Neural progenitor cell (in vitro differentiated cells): ENCODE data around the gene RYR3. TPM values are rescaled to one million over a fixed set of nuclear protein-coding genes. Genes with fewer than 3 reads are reported as not detected.

Experiments
- DNase-seq: peaks from one replicate; pipeline ENCODE4 v3.0.0-alpha.2; 2016; ENCODE audit warnings: low spot score
- H2AFZ ChIP-seq: fragments of 200-600 bp; sonication (generic); replicated peaks from 2 replicates; pipeline ENCODE4 v1.6.1; 2016; ENCODE audit warnings: antibody characterized with exemption
- H3F3A ChIP-seq: fragments of 200-600 bp; sonication (generic); 2 replicates; pipeline ENCODE4 v1.6.1; 2016; ENCODE audit warnings: antibody characterized with exemption, low read depth
- H3K27ac ChIP-seq: fragments of 200-600 bp; sonication (generic); 2 replicates; pipeline ENCODE4 v1.5.1; 2016; ENCODE audit warnings: mild to moderate bottlenecking
- H3K27me3 ChIP-seq: fragments of 200-600 bp; sonication (generic); 2 replicates; pipeline ENCODE4 v1.6.1; 2016; ENCODE audit warnings: mild to moderate bottlenecking, moderate library complexity
- H3K36me3 ChIP-seq: fragments of 200-600 bp; sonication (generic); 2 replicates; pipeline ENCODE4 v1.5.1; 2016
- H3K4me1 ChIP-seq: fragments of 200-600 bp; sonication (generic); 2 replicates; pipeline ENCODE4 v1.6.1; 2016; ENCODE audit warnings: mixed run types
- H3K4me2 ChIP-seq: fragments of 200-600 bp; sonication (generic); 2 replicates; pipeline ENCODE4 v1.6.1; 2016
- H3K4me3 ChIP-seq: fragments of 200-600 bp; sonication (generic); 2 replicates; pipeline ENCODE4 v1.5.1; 2016
- H3K79me2 ChIP-seq: fragments of 200-600 bp; sonication (generic); 2 replicates; pipeline ENCODE4 v1.6.1; 2016; ENCODE audit warnings: low read depth
- H3K9ac ChIP-seq: fragments of 200-600 bp; sonication (generic); 2 replicates; pipeline ENCODE4 v1.6.1; 2016
- H3K9me3 ChIP-seq: fragments of 200-600 bp; sonication (generic); 2 replicates; pipeline ENCODE4 v1.5.1; 2016; ENCODE audit warnings: low read depth
- H4K20me1 ChIP-seq: fragments of 200-600 bp; sonication (generic); 2 replicates; pipeline ENCODE4 v1.6.1; 2016; ENCODE audit warnings: low read depth
- H3K27ac Mint-ChIP-seq: 3 replicates; pipeline ENCODE4 v1.8.0; 2021; ENCODE audit warnings: mixed read lengths
- H3K27me3 Mint-ChIP-seq: 2 replicates; pipeline ENCODE4 v1.8.0; 2022; ENCODE audit warnings: low read depth, mild to moderate bottlenecking, inconsistent platforms, moderate library complexity, mixed read lengths; ENCODE audit not compliant: insufficient read depth
- H3K36me3 Mint-ChIP-seq: 3 replicates; pipeline ENCODE4 v1.8.0; 2021; ENCODE audit warnings: mixed read lengths
- H3K4me1 Mint-ChIP-seq: 3 replicates; pipeline ENCODE4 v1.8.0; 2021; ENCODE audit warnings: mixed read lengths
- H3K4me3 Mint-ChIP-seq: 3 replicates; pipeline ENCODE4 v1.8.0; 2021; ENCODE audit warnings: mild to moderate bottlenecking, moderate library complexity, mixed read lengths
- H3K9me3 Mint-ChIP-seq: 3 replicates; pipeline ENCODE4 v1.8.0; 2020; ENCODE audit warnings: mixed read lengths
- CTCF ChIP-seq: fragments of 200-600 bp; sonication (generic); IDR thresholded peaks from 2 replicates; pipeline ENCODE4 v1.5.1; 2017; ENCODE audit warnings: antibody characterized with exemption, mild to moderate bottlenecking
- EZH2 ChIP-seq: fragments of 200-600 bp; sonication (generic); IDR thresholded peaks from 2 replicates; pipeline ENCODE4 v1.6.1; 2017; ENCODE audit warnings: antibody characterized with exemption, mild to moderate bottlenecking, moderate library complexity
- EZH2phosphoT487 ChIP-seq: fragments of 200-600 bp; sonication (generic); IDR thresholded peaks from 2 replicates; pipeline ENCODE4 v1.6.1; 2017; ENCODE audit warnings: antibody characterized with exemption
- total RNA-seq: library from RNA; depleted of rRNA; stranded (reverse); fragments of >200 nt; gene quantifications from 2 replicates; pipeline ENCODE4 v1.2.3, GENCODE V29; 2015; ENCODE audit warnings: low replicate concordance

RYR3 gene
- total RNA-seq, 1 donor from 2014 or later, result 2.1 TPM

- Mint-ChIP-seq H3K27ac (no peak overlapping the region), H3K4me1 (peaks cover 8% of the 10 kb centered on the region), H3K27me3 (no peaks in the 10 kb centered on the region), H3K36me3 (no peaks in the 10 kb centered on the region), H3K4me3 (no peak overlapping the region), H3K9me3 (no peaks in the 10 kb centered on the region)
- Histone ChIP-seq H3K4me2 (no peak overlapping the region), H3K27ac (no peak overlapping the region), H2AFZ (no peak overlapping the region), H3K4me3 (no peak overlapping the region), H3K27me3 (no peaks in the 10 kb centered on the region), H3K36me3 (no peaks in the 10 kb centered on the region), H3F3A (no peaks in the 10 kb centered on the region), H3K9me3 (no peaks in the 10 kb centered on the region), H4K20me1 (no peaks in the 10 kb centered on the region), H3K9ac (no peak overlapping the region), H3K79me2 (no peaks in the 10 kb centered on the region), H3K4me1 (peaks cover 20% of the 10 kb centered on the region)
- no peak for DNase-seq
- TF ChIP-seq EZH2 (no peak), EZH2phosphoT487 (no peak), CTCF (no peak)
These were observed 572.2 kb downstream of the RYR3 start for GRCh38 chr15:33882921-33883320.

GRCh38 chr15:33888176-33888575 is 577.4 kb downstream of the RYR3 start:
- Histone ChIP-seq H3F3A (no peaks in the 10 kb centered on the region), H3K9me3 (no peaks in the 10 kb centered on the region), H3K9ac (no peak overlapping the region), H3K4me3 (no peak overlapping the region), H3K36me3 (no peaks in the 10 kb centered on the region), H3K4me2 (no peak overlapping the region), H3K27me3 (no peaks in the 10 kb centered on the region), H4K20me1 (no peaks in the 10 kb centered on the region), H3K27ac (no peak overlapping the region), H2AFZ (no peak overlapping the region), H3K4me1 (peaks cover 20% of the 10 kb centered on the region), H3K79me2 (no peaks in the 10 kb centered on the region)
- no peaks in the 10 kb centered on the region for H3K9me3 Mint-ChIP-seq
- TF ChIP-seq CTCF (no peak), EZH2phosphoT487 (no peak), EZH2 (no peak)
- no peaks in the 10 kb centered on the region for H3K27me3 Mint-ChIP-seq
- H3K27ac Mint-ChIP-seq, result no peak overlapping the region
- H3K4me3 Mint-ChIP-seq, result no peak overlapping the region
- no peaks in the 10 kb centered on the region for H3K36me3 Mint-ChIP-seq
- H3K4me1 Mint-ChIP-seq, result peaks cover 8% of the 10 kb centered on the region
- no peak for DNase-seq

GRCh38 chr15:33894193-33894592 is 583.4 kb downstream of the RYR3 start:
- no peaks in the 10 kb centered on the region for H3K36me3 ChIP-seq
- no peak overlapping the region for H3K27ac ChIP-seq
- H3K4me3 ChIP-seq, result no peak overlapping the region
- H3K9me3 ChIP-seq, result no peaks in the 10 kb centered on the region
- no peak overlapping the region for H3K9ac ChIP-seq
- no peaks in the 10 kb centered on the region for H3K79me2 ChIP-seq
- Mint-ChIP-seq H3K36me3 (no peaks in the 10 kb centered on the region), H3K9me3 (no peaks in the 10 kb centered on the region), H3K27ac (no peak overlapping the region), H3K4me3 (no peak overlapping the region), H3K27me3 (no peaks in the 10 kb centered on the region), H3K4me1 (no peaks in the 10 kb centered on the region)
- no peak for DNase-seq
- no peak overlapping the region for H2AFZ ChIP-seq
- no peaks in the 10 kb centered on the region for H3F3A ChIP-seq
- H3K4me1 ChIP-seq, result no peaks in the 10 kb centered on the region
- TF ChIP-seq EZH2, result no peak
- no peak for TF ChIP-seq EZH2phosphoT487
- no peak for TF ChIP-seq CTCF
- no peaks in the 10 kb centered on the region for H3K27me3 ChIP-seq
- H4K20me1 ChIP-seq, result no peaks in the 10 kb centered on the region
- no peak overlapping the region for H3K4me2 ChIP-seq

- TF ChIP-seq CTCF, result no peak
- TF ChIP-seq EZH2, result no peak
- H3K27ac Mint-ChIP-seq, result no peak overlapping the region
- Histone ChIP-seq H3K9ac (no peak overlapping the region), H4K20me1 (no peaks in the 10 kb centered on the region), H3K27me3 (no peaks in the 10 kb centered on the region), H3K4me3 (no peak overlapping the region), H3K36me3 (no peaks in the 10 kb centered on the region), H3F3A (no peaks in the 10 kb centered on the region), H3K9me3 (no peaks in the 10 kb centered on the region), H3K27ac (no peak overlapping the region), H3K4me1 (no peaks in the 10 kb centered on the region), H2AFZ (no peak overlapping the region), H3K79me2 (no peaks in the 10 kb centered on the region), H3K4me2 (no peak overlapping the region)
- no peaks in the 10 kb centered on the region for H3K27me3 Mint-ChIP-seq
- H3K4me3 Mint-ChIP-seq, result no peak overlapping the region
- DNase-seq, result no peak
- no peaks in the 10 kb centered on the region for H3K36me3 Mint-ChIP-seq
- H3K9me3 Mint-ChIP-seq, result no peaks in the 10 kb centered on the region
- no peaks in the 10 kb centered on the region for H3K4me1 Mint-ChIP-seq
These were observed 591.3 kb downstream of the RYR3 start for GRCh38 chr15:33902043-33902442.
